ENCODE measurements around the gene FGD1. TPM values are rescaled to one million over a fixed set of nuclear protein-coding genes. Genes with fewer than 3 reads are reported as not detected.
"Not testable (repeated sequence)": the region's sequence is repeated elsewhere in the genome, so short reads cannot be mapped to it uniquely, and the experiment has no call there.

FGD1 gene
- total and polyA plus RNA-seq, 2 donors (not counting 3 experiments of a cell fraction or from before 2014, with no cell fraction given) = 6.3 to 19.6 TPM

- Histone ChIP-seq H3K27ac (ENCODE audit: insufficient read depth, low read depth, low read length) (peak overlapping the region; percentile 45), H3K79me2 (ENCODE audit: control insufficient read depth, insufficient read depth, low read length) (peaks cover 24% of the 10 kb centered on the region)
- POLR2A ChIA-PET = no interaction called here
These were observed 3.7 kb downstream of the FGD1 start for GRCh38 chrX:54492340-54492739.

GRCh38 chrX:54489819-54490218 lies 6.2 kb downstream of the FGD1 start:
- H3K9me3 ChIP-seq (replicated peaks; ENCODE audit: control insufficient read depth, insufficient read depth, low read length); H2AFZ ChIP-seq (ENCODE audit: low read depth, low read length); BruUV-seq (replicated peaks); H3K36me3 ChIP-seq (ENCODE audit: control insufficient read depth in 2 of 2, extremely low read depth in 1 of 2, insufficient read depth in 2 of 2, low read length in 2 of 2); intact Hi-C loops (cut with micrococcal nuclease); H3K4me2 ChIP-seq (ENCODE audit: insufficient read depth, low read length); POLR2A ChIA-PET; H3K27ac ChIP-seq (ENCODE audit: insufficient read depth, low read depth, low read length); H3K9ac ChIP-seq (replicated peaks; ENCODE audit: extremely low read depth, insufficient read depth, low read length); DNase-seq (ENCODE audit: low read depth, low spot score); H3K27me3 ChIP-seq (ENCODE audit: control insufficient read depth in 2 of 2, insufficient read depth in 2 of 2, low read length in 2 of 2); CTCF ChIA-PET; H4K20me1 ChIP-seq (replicated peaks; ENCODE audit: control insufficient read depth, extremely low read depth, insufficient read depth, low read length); dilution Hi-C loops (cut with MboI; ENCODE audit: extremely low pct_ligation_motif_present, low sequenced_read_pairs); FAIRE-seq; H3K4me3 ChIP-seq (replicated peaks in 1 of 3; ENCODE audit: insufficient read depth in 1 of 3, low read depth in 1 of 3, low read length in 3 of 3); H3K9me1 ChIP-seq (replicated peaks; ENCODE audit: control insufficient read depth, extremely low read depth, insufficient read depth, low read length): not testable (repeated sequence)
- H3K79me2 ChIP-seq (ENCODE audit: control insufficient read depth, insufficient read depth, low read length) = peaks cover 24% of the 10 kb centered on the region
- peaks cover 23% of the 10 kb centered on the region for H3K4me1 ChIP-seq (ENCODE audit: control insufficient read depth, extremely low read depth, insufficient read depth, low read length)

More at GRCh38 chrX:54492340-54492739, 3.7 kb downstream of the FGD1 start:
- no peak overlapping the region for H3K4me3 ChIP-seq (replicated peaks in 1 of 3; ENCODE audit: insufficient read depth in 1 of 3, low read depth in 1 of 3, low read length in 3 of 3)
- intact Hi-C loops (cut with micrococcal nuclease) = loop anchor here (1.0 kb wide), 1 partner anchor 8 kb away; no protein-coding TSS in a partner anchor
- no peaks in the 10 kb centered on the region for H3K27me3 ChIP-seq (ENCODE audit: control insufficient read depth in 2 of 2, insufficient read depth in 2 of 2, low read length in 2 of 2)
- DNase-seq (ENCODE audit: low read depth, low spot score) (peak; percentile 37), FAIRE-seq (peak; percentile 88)
- H4K20me1 ChIP-seq (replicated peaks; ENCODE audit: control insufficient read depth, extremely low read depth, insufficient read depth, low read length) = no peaks in the 10 kb centered on the region
- CTCF ChIA-PET = no interaction called here
- no peaks in the 10 kb centered on the region for H3K36me3 ChIP-seq (ENCODE audit: control insufficient read depth in 2 of 2, extremely low read depth in 1 of 2, insufficient read depth in 2 of 2, low read length in 2 of 2)
- BruUV-seq (replicated peaks) = no TSS peak
- dilution Hi-C loops (cut with MboI; ENCODE audit: extremely low pct_ligation_motif_present, low sequenced_read_pairs) = no loop called here
- H3K9me1 ChIP-seq (replicated peaks; ENCODE audit: control insufficient read depth, extremely low read depth, insufficient read depth, low read length) = no peaks in the 10 kb centered on the region
- H3K4me1 ChIP-seq (ENCODE audit: control insufficient read depth, extremely low read depth, insufficient read depth, low read length) = peaks cover 23% of the 10 kb centered on the region
- H3K9ac ChIP-seq (replicated peaks; ENCODE audit: extremely low read depth, insufficient read depth, low read length) = peak overlapping the region; percentile 9
- no peaks in the 10 kb centered on the region for H3K9me3 ChIP-seq (replicated peaks; ENCODE audit: control insufficient read depth, insufficient read depth, low read length)
- H3K4me2 ChIP-seq (ENCODE audit: insufficient read depth, low read length) = peak overlapping the region; percentile 29
- peak overlapping the region; percentile 88 for H2AFZ ChIP-seq (ENCODE audit: low read depth, low read length)
- TF ChIP-seq POLR2AphosphoS5 (IDR thresholded peaks at IDR 0.05; ENCODE audit: insufficient read depth, low read depth, low read length) (peak; percentile 20), JUN (IDR thresholded peaks at IDR 0.05; ENCODE audit: borderline replicate concordance, insufficient read depth, insufficient read length, low read depth) (no peak), FOS (IDR thresholded peaks at IDR 0.05; ENCODE audit: borderline replicate concordance, insufficient read depth, low read length) (peak; percentile 25), MYC (IDR thresholded peaks at IDR 0.05; ENCODE audit: low read depth, low read length) (no peak), MAX (IDR thresholded peaks at IDR 0.05; ENCODE audit: insufficient read depth, insufficient read length) (no peak), EZH2 (IDR thresholded peaks at IDR 0.05; ENCODE audit: borderline replicate concordance, low read depth, low read length, severe bottlenecking) (no peak)

All from endothelial cell of umbilical vein (primary cell).